ENCODE data around the gene KRT86.

Gene KRT86

GRCh38 chr12:52354200-52354599 lies 79.8 kb downstream of the KRT86 start:
- DNase-seq (ENCODE audit: low read depth) = no peak
- TF ChIP-seq CTCF (conservative IDR thresholded peaks at IDR 0.05; ENCODE audit: low read depth, low read length) = no peak
- no peak overlapping the region for H3K4me3 ChIP-seq (ENCODE audit: low read depth, low read length)

- DNase-seq (ENCODE audit: low read depth) = no peak
- H3K4me3 ChIP-seq (ENCODE audit: low read depth, low read length) = no peak overlapping the region
- no peak for TF ChIP-seq CTCF (conservative IDR thresholded peaks at IDR 0.05; ENCODE audit: low read depth, low read length)
Measured at GRCh38 chr12:52355176-52355575, 80.7 kb downstream of the KRT86 start.

GRCh38 chr12:52356031-52356761 lies 81.8 kb downstream of the KRT86 start:
- DNase-seq (ENCODE audit: low read depth) = no peak
- no peak for TF ChIP-seq CTCF (conservative IDR thresholded peaks at IDR 0.05; ENCODE audit: low read depth, low read length)
- H3K4me3 ChIP-seq (ENCODE audit: low read depth, low read length) = no peak overlapping the region

GRCh38 chr12:52356762-52357580 lies 82.5 kb downstream of the KRT86 start:
- no peak for DNase-seq (ENCODE audit: low read depth)
- no peak for TF ChIP-seq CTCF (conservative IDR thresholded peaks at IDR 0.05; ENCODE audit: low read depth, low read length)
- H3K4me3 ChIP-seq (ENCODE audit: low read depth, low read length) = no peak overlapping the region

Data from choroid plexus epithelial cell (primary cell).